ENCODE measurements around the gene CDC20B.

The CDC20B gene

DNA sequence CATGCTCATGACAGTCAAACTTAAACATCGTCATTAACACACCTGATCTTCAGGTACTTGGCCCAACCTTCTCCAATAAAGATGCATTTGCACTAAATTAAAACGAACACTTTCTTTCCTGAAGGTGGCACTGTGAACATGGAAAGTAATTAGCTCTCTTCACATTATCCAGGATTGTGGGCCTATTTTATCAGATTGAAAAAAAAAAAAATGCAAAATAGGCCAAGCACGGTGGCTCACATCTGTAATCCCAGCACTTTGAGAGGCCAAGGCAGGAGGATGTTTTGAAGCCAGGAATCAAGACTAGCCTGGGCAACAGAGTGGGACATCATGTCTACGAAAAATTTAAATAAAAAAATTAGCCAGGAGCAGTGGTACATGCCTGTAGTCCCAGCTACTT is 14.4 kb upstream of the CDC20B start:
- Histone ChIP-seq H3F3A (ENCODE audit: control insufficient read depth, insufficient read depth) (no peaks in the 10 kb centered on the region), H3K36me3 (ENCODE audit: control insufficient read depth, low read length) (no peaks in the 10 kb centered on the region), H4K20me1 (ENCODE audit: control insufficient read depth, insufficient read depth, low read depth, low read length) (no peaks in the 10 kb centered on the region), H3K79me2 (ENCODE audit: control insufficient read depth, low read length) (no peaks in the 10 kb centered on the region), H3K4me3 (ENCODE audit: low read length) (no peak overlapping the region), H3K9me3 (ENCODE audit: control insufficient read depth, insufficient read depth, low read length) (no peaks in the 10 kb centered on the region), H3K4me2 (ENCODE audit: low read length) (no peak overlapping the region), H3K27me3 (ENCODE audit: control insufficient read depth, low read length) (peaks cover 26% of the 10 kb centered on the region), H3K4me1 (ENCODE audit: control insufficient read depth, low read length) (no peaks in the 10 kb centered on the region), H3K27ac (ENCODE audit: low read depth, low read length) (no peak overlapping the region), H3K9me2 (replicated peaks; ENCODE audit: control insufficient read depth, low read length) (no peaks in the 10 kb centered on the region)
- TF ChIP-seq, protein P1, sequence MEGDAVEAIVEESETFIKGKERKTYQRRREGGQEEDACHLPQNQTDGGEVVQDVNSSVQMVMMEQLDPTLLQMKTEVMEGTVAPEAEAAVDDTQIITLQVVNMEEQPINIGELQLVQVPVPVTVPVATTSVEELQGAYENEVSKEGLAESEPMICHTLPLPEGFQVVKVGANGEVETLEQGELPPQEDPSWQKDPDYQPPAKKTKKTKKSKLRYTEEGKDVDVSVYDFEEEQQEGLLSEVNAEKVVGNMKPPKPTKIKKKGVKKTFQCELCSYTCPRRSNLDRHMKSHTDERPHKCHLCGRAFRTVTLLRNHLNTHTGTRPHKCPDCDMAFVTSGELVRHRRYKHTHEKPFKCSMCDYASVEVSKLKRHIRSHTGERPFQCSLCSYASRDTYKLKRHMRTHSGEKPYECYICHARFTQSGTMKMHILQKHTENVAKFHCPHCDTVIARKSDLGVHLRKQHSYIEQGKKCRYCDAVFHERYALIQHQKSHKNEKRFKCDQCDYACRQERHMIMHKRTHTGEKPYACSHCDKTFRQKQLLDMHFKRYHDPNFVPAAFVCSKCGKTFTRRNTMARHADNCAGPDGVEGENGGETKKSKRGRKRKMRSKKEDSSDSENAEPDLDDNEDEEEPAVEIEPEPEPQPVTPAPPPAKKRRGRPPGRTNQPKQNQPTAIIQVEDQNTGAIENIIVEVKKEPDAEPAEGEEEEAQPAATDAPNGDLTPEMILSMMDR (IDR thresholded peaks at IDR 0.05; ENCODE audit: low read depth, low read length, poor library complexity, severe bottlenecking), result peak; percentile 43
- no peak for TF ChIP-seq EZH2phosphoT487 (IDR thresholded peaks at IDR 0.05; ENCODE audit: borderline replicate concordance, low read length)

DNA sequence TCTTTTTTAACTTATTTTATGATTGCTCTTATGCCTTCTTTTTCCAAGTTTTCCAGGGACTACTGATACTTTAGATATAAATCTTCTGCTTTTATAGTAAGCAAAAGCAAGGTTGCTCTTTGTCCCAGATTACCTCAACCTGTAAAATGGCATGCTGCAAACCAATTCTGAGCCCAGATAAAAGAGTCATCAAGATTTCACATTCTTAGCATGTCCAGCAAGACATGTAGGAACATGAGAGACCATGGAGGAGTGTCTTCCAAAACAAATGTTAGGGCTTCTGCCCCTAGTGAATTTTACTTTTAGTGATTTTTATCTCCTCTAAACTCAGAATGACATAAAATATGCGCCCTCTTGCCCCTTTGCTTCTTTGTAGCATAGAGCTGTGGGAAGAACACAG is 7.0 kb upstream of the CDC20B start:
- Histone ChIP-seq H3K9me3 (ENCODE audit: control insufficient read depth, insufficient read depth, low read length) (no peaks in the 10 kb centered on the region), H3F3A (ENCODE audit: control insufficient read depth, insufficient read depth) (no peaks in the 10 kb centered on the region), H3K79me2 (ENCODE audit: control insufficient read depth, low read length) (no peaks in the 10 kb centered on the region), H3K36me3 (ENCODE audit: control insufficient read depth, low read length) (no peaks in the 10 kb centered on the region), H3K27me3 (ENCODE audit: control insufficient read depth, low read length) (peaks cover 54% of the 10 kb centered on the region), H3K4me2 (ENCODE audit: low read length) (no peak overlapping the region), H3K4me3 (ENCODE audit: low read length) (no peak overlapping the region), H3K4me1 (ENCODE audit: control insufficient read depth, low read length) (peaks cover 15% of the 10 kb centered on the region), H4K20me1 (ENCODE audit: control insufficient read depth, insufficient read depth, low read depth, low read length) (no peaks in the 10 kb centered on the region), H3K9me2 (replicated peaks; ENCODE audit: control insufficient read depth, low read length) (no peaks in the 10 kb centered on the region), H3K27ac (ENCODE audit: low read depth, low read length) (no peak overlapping the region)
- no peak for TF ChIP-seq EZH2phosphoT487 (IDR thresholded peaks at IDR 0.05; ENCODE audit: borderline replicate concordance, low read length)
- TF ChIP-seq, protein P1 (IDR thresholded peaks at IDR 0.05; ENCODE audit: low read depth, low read length, poor library complexity, severe bottlenecking), result no peak

DNA sequence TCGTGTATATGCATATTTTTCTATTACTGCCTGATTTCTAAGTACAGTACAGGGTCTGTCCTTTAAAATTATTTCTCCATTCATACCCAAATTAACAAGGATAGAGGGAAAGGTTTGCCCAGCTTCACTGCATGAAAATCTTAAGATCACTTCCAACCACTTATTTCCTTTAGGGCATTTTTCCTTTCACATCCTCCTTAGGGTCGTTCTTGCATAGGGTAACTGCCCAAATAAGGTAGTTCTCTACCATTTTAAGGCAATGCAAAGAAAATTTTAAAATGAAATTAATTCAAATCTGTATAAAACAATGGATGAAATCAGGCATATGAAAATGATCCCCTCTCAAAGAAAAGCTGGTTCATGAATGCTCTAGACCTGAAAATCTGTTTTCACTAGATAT is 4.1 kb upstream of the CDC20B start:
- Histone ChIP-seq H3K9me2 (replicated peaks; ENCODE audit: control insufficient read depth, low read length) (no peaks in the 10 kb centered on the region), H3F3A (ENCODE audit: control insufficient read depth, insufficient read depth) (no peaks in the 10 kb centered on the region), H3K9me3 (ENCODE audit: control insufficient read depth, insufficient read depth, low read length) (no peaks in the 10 kb centered on the region), H3K27me3 (ENCODE audit: control insufficient read depth, low read length) (peaks cover 67% of the 10 kb centered on the region), H3K79me2 (ENCODE audit: control insufficient read depth, low read length) (no peaks in the 10 kb centered on the region), H3K4me2 (ENCODE audit: low read length) (peak overlapping the region; percentile 68), H3K4me1 (ENCODE audit: control insufficient read depth, low read length) (peaks cover 31% of the 10 kb centered on the region), H3K36me3 (ENCODE audit: control insufficient read depth, low read length) (no peaks in the 10 kb centered on the region), H3K4me3 (ENCODE audit: low read length) (peak overlapping the region; percentile 60), H4K20me1 (ENCODE audit: control insufficient read depth, insufficient read depth, low read depth, low read length) (no peaks in the 10 kb centered on the region), H3K27ac (ENCODE audit: low read depth, low read length) (no peak overlapping the region)
- no peak for TF ChIP-seq EZH2phosphoT487 (IDR thresholded peaks at IDR 0.05; ENCODE audit: borderline replicate concordance, low read length)
- TF ChIP-seq, protein P1 (IDR thresholded peaks at IDR 0.05; ENCODE audit: low read depth, low read length, poor library complexity, severe bottlenecking), result no peak

Data from DOHH2 (cell line).